Liver (tissue), 3 donors: Measurements from ENCODE around the gene EVL.

Source experiments
- CTCF ChIP-seq: fragments of 150-350 bp; IDR thresholded peaks from 2 replicates; pipeline ENCODE4 v1.5.1; 2017; ENCODE audit warnings: improper control_type of control experiment, low read depth, low read length; ENCODE audit not compliant: missing input control
- FOXA1 ChIP-seq: IDR thresholded peaks from 2 replicates; pipeline ENCODE4 v1.6.1; 2016; ENCODE audit warnings: antibody characterized with exemption
- HNF4G ChIP-seq: IDR thresholded peaks from 2 replicates; pipeline ENCODE4 v1.6.1; 2016; ENCODE audit warnings: antibody characterized with exemption
- JUND ChIP-seq, 2 donors: IDR thresholded peaks; 2 replicates each; pipeline ENCODE4 v1.6.1; 2016; ENCODE audit warnings: antibody characterized with exemption in 2 of 2
- MAX ChIP-seq: IDR thresholded peaks from 2 replicates; pipeline ENCODE4 v1.6.1; 2016; ENCODE audit warnings: antibody characterized with exemption
- NR2F2 ChIP-seq: IDR thresholded peaks from 2 replicates; pipeline ENCODE4 v1.6.1; 2016; ENCODE audit warnings: antibody characterized with exemption
- RAD21 ChIP-seq, 2 donors: IDR thresholded peaks; 2 replicates each; pipeline ENCODE4 v1.6.1; 2016; ENCODE audit warnings: antibody characterized with exemption in 2 of 2, mild to moderate bottlenecking in 2 of 2
- REST ChIP-seq: IDR thresholded peaks from 2 replicates; pipeline ENCODE4 v1.6.1; 2016; ENCODE audit warnings: antibody characterized with exemption, mild to moderate bottlenecking
- SP1 ChIP-seq: IDR thresholded peaks from 2 replicates; pipeline ENCODE4 v1.6.1; 2018; ENCODE audit warnings: antibody characterized with exemption, mild to moderate bottlenecking
- TAF1 ChIP-seq: conservative IDR thresholded peaks from 2 replicates; pipeline ENCODE4 v1.6.1; 2016; ENCODE audit warnings: antibody characterized with exemption, mild to moderate bottlenecking
- YY1 ChIP-seq: IDR thresholded peaks from 2 replicates; pipeline ENCODE4 v1.6.1; 2016; ENCODE audit warnings: antibody characterized with exemption, mild to moderate bottlenecking
- ZBTB33 ChIP-seq: IDR thresholded peaks from 2 replicates; pipeline ENCODE4 v1.6.1; 2016; ENCODE audit warnings: antibody characterized with exemption
- donor health status: healthy.
- donor health status: healthy.

GRCh38 chr14:100033347-100034075, 31.7 kb upstream of the EVL start:
- TF ChIP-seq CTCF (no peak), RAD21 (IDR thresholded peaks at IDR 0.05) (no peak), REST (no peak), NR2F2 (no peak), TAF1 (no peak), MAX (no peak), JUND (IDR thresholded peaks at IDR 0.05) (no peak), SP1 (no peak), ZBTB33 (no peak), YY1 (no peak), HNF4G (no peak), FOXA1 (no peak)
